ENCODE results near the gene ABCG1.

DNA sequence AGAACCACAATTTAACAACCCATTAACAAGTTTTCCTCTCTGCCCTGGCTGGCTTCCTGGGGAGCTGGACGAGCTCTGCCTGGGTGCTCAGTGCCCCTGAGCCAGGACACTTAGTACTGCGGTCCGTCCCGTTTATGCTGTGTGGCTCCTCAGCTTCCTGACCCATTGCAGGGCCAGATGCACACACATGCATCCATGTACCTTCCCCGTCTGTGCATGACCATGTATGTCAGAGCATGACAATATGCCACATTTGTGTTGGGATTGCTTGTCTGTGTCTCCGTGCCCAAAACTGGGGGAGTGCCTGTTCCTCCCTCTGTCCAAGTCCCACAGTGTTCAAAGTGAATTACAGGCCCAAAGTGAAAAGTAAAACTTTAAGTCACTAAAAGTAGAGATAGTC is 106.0 kb downstream of the ABCG1 start:
- TF ChIP-seq OSR1 (CRISPR knock-in tag; IDR thresholded peaks at IDR 0.05) (no peak), ZNF565 (CRISPR knock-in tag; conservative IDR thresholded peaks at IDR 0.05; ENCODE audit: low read depth) (no peak), TOX (CRISPR knock-in tag; IDR thresholded peaks at IDR 0.05; ENCODE audit: borderline replicate concordance) (no peak), RARB (CRISPR knock-in tag; IDR thresholded peaks at IDR 0.05) (no peak), ZNF8 (CRISPR knock-in tag; IDR thresholded peaks at IDR 0.05) (no peak)
- TF ChIP-seq, protein P1, sequence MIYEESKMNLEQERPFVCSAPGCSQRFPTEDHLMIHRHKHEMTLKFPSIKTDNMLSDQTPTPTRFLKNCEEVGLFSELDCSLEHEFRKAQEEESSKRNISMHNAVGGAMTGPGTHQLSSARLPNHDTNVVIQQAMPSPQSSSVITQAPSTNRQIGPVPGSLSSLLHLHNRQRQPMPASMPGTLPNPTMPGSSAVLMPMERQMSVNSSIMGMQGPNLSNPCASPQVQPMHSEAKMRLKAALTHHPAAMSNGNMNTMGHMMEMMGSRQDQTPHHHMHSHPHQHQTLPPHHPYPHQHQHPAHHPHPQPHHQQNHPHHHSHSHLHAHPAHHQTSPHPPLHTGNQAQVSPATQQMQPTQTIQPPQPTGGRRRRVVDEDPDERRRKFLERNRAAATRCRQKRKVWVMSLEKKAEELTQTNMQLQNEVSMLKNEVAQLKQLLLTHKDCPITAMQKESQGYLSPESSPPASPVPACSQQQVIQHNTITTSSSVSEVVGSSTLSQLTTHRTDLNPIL (CRISPR knock-in tag; IDR thresholded peaks at IDR 0.05; ENCODE audit: low read depth): no peak
- TF ChIP-seq, protein P2, sequence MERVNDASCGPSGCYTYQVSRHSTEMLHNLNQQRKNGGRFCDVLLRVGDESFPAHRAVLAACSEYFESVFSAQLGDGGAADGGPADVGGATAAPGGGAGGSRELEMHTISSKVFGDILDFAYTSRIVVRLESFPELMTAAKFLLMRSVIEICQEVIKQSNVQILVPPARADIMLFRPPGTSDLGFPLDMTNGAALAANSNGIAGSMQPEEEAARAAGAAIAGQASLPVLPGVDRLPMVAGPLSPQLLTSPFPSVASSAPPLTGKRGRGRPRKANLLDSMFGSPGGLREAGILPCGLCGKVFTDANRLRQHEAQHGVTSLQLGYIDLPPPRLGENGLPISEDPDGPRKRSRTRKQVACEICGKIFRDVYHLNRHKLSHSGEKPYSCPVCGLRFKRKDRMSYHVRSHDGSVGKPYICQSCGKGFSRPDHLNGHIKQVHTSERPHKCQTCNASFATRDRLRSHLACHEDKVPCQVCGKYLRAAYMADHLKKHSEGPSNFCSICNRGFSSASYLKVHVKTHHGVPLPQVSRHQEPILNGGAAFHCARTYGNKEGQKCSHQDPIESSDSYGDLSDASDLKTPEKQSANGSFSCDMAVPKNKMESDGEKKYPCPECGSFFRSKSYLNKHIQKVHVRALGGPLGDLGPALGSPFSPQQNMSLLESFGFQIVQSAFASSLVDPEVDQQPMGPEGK (CRISPR knock-in tag; IDR thresholded peaks at IDR 0.05; ENCODE audit: borderline replicate concordance): no peak

Measured in SK-N-SH treated with all-trans-retinoic acid at 6 μM for 48 hours (cell line).